ENCODE results near the gene NLE1.

DNA sequence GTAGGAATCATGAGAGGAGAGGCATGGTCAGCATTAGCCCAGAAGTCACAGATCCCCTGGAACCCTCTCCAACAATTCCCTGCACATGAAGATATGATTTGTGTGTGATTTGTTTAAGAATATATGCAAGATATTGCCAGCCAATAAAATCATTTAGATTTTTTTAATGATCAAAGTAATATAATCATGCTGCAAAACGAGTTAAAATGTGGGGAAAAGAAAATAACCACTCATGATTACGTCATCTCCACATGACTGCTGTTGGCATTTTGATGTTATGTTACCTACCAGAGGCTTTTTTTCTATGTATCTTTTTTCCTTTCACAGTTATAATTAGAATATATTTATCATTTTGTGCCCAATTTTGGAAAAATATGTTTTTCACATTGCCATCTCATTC, 29.7 kb upstream of the NLE1 start:
- TF ChIP-seq CTCF (conservative IDR thresholded peaks at IDR 0.05; ENCODE audit: low read length) (0 out of 2 replicates have a peak, but pooled peaks have one; percentile 2), EZH2phosphoT487 (IDR thresholded peaks at IDR 0.05; ENCODE audit: borderline replicate concordance, low read depth, low read length) (no peak)

All from OCI-LY7 (cell line).